PC-3 (cell line): ENCODE data around the gene GPN2.

ENCODE experiments used
- CTCF ChIP-seq: fragments of 300-600 bp; sonication (generic); conservative IDR thresholded peaks from 2 replicates; pipeline ENCODE4 v1.5.1; 2017; ENCODE audit warnings: antibody characterized with exemption, low read depth, mild to moderate bottlenecking, low read length
- EZH2 ChIP-seq: fragments of 300-600 bp; sonication (generic); IDR thresholded peaks from one replicate; pipeline ENCODE4 v1.6.1; 2017; ENCODE audit warnings: antibody characterized with exemption, mild to moderate bottlenecking, low read length; ENCODE audit not compliant: unreplicated experiment

GRCh38 chr1:26861889-26862378 lies 28.1 kb downstream of the GPN2 start:
- TF ChIP-seq CTCF (no peak), EZH2 (no peak)
